GM18502 (cell line): ENCODE results near the gene ZFYVE28.

Source experiments
- ATAC-seq: cut with Tn5 transposase; IDR thresholded peaks from one replicate; pipeline ENCODE4 v1.9.1; 2021; ENCODE audit warnings: mild to moderate bottlenecking; ENCODE audit not compliant: unreplicated experiment, poor library complexity

ZFYVE28 gene

DNA sequence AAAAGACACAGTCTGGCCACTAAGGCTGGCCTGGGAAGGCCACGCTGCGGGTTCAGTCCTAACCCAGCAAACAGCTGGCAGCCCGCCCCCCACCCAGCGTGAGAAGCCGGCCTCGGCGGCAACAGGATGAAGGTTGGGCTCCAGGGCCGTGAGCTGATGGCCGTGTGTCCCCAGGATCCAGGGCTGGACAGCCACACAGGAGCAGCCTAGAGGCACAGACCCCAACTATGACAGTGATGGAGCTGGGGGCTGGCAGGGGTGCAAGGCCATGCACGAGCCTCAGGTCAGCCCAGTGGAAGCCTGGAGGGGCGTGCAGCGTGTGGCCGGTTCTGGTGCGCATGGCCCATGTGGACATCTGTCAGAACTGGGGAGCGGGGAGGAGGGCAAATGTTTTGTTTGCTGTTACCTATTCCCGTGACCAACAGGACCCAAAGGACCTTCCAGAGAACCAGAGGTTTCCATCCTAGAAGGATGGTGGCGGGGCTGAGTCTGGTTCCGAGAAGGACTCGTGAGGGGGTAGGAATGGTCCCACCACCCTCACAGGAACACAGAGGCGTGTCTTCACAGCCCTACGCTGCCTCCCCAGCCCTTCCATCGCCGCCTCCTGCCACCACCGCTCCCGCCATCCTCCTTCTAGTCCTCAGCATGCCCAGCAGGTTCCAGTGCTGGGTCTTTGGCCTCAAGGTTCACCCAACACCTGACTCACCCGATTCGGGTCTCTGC lies 46.5 kb downstream of the ZFYVE28 start:
- no peak for ATAC-seq

DNA sequence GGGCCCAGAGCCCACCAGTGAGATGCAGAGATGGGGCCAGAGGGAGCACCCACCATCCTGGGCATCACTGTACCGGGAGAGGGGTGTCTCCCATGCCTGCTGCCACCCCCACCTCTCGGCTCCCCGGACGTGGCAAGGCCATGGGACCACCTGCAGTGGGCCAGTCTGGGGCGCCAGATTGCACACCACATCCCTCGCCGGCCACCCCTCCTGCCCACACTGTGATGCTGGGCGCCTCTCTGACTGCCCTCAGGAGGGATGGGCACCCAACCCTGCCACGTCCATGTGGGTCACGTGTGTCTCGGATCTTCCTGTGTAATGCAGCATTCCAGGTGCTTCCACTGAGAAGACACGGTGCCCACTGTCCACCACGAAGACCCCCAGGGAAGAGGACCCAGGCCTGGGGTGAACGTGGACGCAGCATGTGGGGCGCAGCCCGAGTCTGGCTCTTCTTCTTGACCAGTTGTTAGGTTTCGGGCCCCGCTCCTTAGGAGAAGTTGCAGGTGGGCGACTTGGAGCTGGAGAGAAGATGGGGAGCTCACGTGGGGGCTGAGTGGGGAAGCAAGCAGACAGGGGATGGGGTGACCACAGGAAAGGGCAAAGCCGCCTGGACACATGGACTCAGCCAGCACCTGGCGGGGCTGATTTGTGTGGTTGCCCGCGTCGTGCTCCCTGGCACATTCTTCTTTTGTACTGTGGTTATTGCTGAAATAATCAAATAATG lies 47.7 kb downstream of the ZFYVE28 start:
- ATAC-seq: no peak

DNA sequence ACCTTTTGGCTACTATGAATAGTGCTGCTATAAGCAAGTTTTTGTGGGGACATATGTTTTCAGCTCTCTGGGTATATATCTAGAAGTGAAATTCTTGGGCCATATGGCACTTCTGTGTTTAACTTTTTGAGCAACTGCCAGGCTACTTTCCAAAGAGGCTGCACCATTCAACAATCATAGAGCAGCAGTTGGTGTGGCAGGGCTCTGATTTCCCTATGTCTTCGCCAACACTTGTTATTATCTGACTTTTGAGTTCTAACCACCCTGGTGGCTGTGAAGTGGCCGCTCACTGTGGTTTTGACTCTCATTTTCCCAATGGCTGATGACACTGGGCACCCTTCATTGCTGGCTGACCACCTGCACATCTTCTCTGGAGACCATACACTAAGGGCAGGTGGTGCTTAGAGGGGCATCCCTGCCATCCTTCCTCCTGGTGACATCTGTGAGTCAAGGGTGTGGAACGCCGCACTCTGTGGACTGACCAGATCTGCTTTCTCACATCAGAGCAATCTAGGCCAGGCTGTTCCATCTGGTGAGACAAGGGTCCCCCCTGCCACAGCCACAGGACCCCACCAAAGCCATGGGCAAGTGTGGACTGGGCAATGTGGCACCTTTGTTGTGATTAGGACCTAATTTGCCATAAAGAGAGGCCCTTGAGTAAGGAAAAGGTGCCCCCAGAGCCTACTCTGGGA lies 49.6 kb downstream of the ZFYVE28 start:
- no peak for ATAC-seq

DNA sequence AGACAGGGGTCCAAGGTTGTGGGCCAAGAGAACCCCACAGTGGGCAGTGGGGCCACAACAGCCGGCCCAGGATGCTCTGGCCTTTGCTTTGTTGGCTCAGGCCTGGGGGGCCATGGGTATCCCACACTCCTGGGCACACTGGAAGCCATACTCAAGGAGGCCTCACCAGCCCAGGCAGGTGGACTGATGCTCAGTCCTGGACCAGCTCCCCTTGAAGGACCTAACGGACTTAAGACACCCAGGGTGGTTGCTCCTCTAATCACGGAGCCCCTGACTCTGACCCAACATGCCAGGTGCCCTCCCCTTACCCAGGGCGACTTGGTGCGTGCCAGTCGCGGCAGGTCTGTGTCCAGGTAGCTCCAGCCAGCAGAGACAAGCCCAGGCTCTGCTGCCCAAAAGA lies 50.8 kb downstream of the ZFYVE28 start:
- no peak for ATAC-seq

DNA sequence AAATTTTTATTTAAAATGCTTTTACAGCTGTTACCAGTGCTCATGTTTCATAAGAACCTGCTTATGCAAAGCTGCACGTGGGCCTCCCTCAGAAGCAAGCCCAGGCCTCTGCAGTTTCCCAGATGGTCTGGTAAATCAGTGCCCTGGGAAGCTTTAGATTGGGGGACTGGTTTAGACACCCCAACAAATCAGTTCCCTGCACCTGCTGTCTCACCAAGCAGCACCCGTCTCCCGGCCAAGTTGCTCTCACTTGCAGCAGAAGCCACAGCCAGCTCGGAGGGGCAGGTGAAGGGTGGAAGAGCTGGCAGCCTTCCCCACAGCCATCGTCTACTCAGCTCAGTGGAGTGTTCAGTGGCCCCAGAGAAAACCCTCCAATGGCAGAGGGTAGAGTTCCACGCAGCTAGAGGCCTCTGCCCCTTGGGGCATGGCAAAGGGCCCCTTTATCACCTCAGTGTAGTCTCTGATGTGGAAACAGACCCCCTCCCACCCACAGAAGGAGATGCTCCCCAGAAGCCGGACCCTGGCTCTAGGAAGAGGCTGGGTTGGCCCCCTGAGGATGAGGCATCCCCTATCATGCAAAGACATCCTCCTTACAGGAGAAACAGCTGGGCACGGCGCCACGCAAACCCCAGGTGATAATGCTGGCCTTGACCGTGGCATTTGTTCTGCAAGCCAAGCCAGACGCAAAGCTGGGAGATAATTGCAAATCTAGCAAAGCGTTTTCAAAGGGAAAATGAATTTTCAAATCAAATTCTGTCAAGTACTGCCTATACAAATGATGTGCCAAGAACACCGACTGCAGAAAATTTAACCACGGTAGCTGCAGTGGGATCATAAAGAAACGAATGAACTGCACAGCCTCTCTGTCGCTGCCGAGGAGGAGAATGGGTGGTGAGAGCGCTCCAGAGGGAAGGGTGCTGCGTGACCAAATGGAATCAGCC lies 51.9 kb downstream of the ZFYVE28 start:
- ATAC-seq: no peak

DNA sequence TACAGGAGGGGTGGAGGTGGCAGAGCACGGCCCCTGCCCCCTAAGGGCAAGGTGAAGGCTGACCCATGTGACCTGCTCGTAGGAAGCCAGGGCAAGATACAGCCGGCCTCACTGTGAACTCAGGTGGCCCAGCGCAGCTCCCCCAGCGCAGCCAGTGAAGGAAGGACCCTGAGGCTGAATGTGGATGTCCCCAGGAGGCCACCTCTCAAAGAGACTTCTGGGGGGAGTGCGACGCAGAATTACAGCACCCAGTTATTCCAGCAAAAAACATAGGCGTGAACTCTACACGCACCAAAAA lies 52.6 kb downstream of the ZFYVE28 start:
- ATAC-seq: no peak

DNA sequence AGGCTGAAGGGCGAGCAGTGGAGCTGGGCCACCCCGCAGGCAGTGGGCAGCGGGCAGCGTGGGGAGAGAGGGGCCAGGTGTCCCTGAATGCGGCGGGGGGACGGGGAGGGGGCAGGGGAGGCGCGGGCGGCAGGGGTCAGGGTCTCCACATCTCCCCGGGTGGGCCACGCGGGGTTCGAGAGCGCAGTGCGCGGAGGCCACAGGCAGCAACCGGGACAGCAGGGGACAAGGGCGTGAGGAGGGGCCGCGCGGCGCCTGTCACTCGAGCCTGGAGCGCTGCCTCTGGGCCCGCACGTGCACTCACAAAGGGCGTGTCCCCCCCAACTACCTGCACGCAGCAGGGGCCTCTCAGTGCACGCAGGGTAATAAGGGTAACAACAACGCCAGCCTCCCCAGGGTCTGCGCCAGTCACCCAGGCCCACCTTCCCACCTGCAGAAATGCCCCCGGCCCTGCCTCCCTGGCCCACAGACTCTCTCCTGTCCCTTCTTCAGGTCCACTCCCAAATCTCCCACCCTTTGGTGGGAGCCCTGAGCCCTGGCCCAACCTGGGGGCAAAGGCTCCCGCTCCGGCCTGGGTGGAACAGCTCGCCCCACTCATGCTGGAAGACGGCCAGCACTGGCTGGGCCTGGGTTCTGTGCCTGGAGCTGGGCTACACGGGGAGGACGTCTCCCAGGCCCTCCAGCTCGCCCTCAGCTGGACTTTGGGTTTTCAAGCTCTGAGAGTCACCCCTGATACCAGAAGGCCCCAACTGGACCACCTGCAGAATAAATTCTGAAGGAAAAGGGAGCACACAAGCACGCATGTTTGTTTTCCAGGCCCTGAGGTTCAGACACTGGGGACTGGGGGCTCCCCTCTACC lies 53.2 kb downstream of the ZFYVE28 start:
- no peak for ATAC-seq

DNA sequence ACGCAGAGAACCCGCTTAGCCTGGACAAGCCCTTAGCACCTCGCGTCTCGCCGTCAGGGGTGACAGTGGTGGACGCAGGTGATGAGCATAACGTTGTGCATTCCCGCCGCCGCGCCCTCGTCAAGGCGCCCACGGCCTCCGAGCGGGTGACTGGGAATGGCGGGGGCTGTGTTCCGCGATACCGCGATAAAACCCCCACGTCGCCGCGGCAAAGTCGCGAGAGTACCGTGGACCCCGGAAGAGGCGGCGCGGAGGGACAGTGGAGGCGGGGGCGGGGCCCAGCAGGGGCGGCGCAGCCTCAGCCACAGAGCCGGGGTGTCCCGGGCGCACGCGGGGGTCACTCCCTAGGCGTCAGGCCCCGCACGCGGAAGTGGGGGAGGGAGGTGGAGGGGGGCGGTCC lies 53.8 kb downstream of the ZFYVE28 start:
- no peak for ATAC-seq

DNA sequence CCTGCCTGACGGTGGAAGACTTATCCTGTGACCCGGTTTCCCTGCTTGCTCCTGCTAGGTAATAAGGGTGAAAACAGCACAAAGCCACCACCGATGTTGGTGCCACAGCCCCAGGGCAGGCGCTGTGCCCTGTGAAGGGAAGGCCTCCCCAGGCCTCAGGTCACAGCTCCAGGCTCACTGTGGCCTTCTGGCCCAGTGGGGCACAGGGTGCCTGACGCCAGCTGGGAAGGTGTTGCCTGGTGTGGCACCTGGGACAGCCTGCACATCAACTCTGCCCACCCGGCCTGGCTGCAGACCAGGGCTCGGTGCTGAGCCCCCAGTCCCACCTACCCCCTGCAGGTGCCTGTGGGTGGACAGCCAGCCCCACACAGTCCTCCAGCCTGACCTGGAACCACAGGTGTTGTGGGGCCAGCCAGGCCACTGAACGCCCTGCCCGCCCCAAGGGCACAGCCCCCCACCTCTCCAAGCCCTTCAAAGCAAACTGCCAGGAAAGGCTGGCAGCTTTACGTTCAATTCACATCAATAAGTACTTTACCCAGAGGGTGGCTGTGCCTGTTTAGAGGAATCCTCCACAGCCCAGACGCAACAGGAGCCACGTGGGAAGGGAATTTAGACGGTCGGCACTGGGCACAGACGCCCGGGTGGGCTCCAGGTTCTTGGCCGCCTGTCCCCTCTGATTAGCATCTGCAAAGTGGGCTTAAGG lies 54.3 kb downstream of the ZFYVE28 start:
- ATAC-seq: no peak

DNA sequence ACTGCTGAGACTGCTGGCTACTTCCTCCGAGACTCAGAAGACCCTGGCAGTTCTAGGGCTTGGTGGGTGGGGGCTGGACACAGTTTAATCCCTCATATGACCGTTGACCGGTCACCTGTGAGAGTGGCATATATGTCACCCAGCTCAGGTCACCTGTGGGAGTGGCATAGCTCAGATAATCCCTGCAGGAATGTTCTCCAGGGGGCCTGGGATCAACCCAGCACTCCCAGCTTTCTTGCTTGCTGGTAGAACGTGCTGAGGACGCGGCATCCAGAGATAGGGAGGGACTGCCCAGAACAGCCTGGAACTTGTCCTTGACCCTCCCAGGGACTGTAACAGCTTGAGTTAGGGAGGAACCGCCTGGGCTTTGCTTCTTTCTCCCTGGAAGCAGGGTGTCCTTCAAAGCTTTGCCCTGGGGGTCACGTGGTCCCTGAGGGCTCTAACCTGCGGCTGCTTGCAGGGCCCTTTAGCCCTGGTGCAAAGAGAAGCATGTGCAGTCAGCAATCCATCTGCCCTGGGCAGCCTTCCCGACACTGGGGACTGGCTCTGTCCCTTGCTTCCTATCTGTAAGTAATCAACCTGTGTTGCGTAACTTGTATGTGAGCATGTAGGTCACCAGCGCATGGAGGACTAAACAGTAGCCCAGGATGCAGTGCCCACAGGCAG lies 55.3 kb downstream of the ZFYVE28 start:
- ATAC-seq: no peak

DNA sequence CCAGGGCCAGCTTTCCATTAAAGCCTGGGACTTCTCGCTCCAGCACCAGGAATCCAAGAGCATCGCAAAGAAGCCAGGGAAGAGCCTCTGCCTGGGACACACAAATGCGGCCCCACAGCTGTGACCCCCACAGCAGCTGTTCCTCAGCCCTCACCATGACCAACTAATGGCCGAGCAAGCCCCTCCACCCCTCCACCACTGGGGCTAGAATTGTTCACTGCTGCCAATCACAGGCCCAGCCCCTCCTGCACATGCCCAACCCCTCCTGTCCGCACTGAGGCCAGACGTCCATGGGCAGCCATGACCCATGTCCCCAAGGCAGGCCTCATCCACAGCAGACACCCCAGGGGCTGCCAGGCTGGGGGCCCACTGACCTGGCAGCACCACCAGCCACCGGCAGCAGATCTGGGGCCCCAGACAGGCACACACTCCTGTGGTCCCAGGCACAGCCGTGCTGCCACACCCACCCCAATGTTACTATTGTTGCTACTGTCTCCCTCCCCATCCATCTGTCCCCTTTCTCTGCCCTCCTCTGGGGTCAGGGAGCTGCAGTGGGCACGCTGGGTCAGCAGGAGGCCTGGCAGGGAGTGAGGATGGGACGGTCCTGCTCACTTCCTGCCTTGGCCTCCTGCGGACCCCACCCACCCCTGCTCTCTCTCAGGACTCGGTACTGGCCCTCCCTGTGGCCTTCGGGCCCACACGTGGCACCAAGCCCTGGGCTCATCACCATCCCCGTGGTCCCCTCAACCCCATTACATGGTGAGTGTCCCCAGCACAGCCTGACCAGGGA lies 56.0 kb downstream of the ZFYVE28 start:
- no peak for ATAC-seq

DNA sequence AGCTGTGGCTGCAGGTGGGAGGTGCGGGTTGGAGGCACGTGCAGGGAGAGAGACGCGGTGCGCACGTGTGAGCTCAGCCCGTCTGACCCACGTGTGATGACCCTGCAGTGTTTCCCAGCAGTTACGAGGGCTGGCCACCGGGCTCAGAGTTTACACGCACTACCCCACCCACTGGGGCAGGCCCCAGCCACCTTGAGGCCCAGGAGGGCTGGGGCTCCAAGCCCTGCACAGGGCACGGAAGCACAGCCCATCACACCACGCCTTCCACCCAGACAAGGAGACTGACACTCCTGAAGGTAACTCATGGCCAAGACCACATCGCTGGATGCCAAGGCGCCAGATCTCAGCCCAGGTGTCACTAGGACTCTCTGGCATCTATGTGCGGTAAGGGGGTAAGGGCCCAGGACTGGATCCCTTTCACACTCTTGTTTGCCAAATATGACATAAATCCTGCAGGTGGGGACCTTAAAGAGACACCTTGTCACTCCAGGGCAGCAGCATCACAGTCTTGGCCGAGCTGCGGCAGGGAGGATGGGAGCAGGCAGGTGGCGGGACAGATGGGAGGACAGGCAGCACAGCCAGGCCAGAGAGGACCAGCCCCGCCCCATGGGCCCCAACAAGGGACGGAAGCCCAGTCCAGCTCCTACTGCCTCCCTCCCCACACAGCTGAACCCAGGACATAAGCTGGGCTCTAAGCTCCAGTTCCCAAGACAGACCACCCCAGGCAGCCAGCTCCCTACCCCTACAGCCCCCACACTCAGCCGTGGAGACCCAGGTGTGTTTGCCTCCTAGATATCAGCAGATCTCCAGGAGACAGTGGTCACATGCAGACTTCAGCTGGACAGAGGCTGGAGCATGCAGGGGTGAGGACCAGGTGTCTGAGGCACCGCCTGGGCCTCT lies 56.8 kb downstream of the ZFYVE28 start:
- ATAC-seq: no peak

DNA sequence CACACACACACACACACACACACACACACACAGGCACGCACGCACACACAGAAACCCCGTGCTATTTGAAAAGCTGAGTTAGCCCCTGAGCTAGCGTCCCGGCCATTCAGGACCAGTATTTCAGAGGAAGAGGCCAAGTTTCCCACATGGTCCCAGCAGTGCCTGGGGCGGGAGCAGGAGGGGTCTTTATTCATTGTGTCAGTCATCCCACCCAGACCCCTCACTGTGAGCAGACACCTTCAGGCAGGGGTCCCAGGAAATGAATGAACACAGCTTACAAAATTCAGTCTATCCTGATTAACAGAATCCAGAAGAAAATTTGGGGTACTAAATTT lies 58.1 kb downstream of the ZFYVE28 start:
- no peak for ATAC-seq

DNA sequence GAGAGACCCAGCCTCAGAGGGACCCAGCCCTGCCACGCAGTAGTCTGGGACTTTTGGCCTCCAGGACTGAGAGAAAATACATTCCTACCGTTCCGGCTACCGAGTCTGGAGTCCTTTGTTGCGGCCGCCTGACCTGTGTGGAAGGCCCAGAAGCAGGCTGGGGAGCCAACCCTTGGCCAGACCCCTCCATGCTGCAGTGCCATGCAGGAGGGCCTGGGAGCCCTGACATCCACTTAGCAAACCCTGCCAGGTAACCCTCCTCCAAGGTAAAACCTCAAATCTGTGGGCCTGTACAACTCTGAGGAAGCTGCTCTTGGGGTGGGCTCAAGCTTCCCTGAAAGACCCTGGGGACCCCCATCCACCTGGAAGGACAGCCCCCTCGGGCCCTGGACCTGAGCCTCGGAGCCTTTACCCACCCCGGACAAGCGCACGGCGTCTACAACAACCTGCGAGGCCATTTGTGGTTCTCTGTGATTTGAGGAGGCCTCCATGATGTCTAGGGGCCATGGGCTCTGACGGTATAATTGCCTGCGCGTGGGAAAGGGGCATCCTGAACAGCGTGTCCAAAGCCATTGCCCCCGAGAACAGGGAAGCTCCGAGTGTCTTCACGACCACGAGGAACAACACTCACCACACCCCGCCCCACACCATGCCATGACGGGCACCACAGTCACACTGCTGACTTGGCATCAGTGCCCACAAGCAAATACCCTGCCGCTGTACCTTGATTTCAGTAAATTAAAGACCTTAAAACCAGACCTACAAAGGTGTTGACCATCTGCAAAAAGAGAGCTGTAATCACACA lies 58.7 kb downstream of the ZFYVE28 start:
- no peak for ATAC-seq

DNA sequence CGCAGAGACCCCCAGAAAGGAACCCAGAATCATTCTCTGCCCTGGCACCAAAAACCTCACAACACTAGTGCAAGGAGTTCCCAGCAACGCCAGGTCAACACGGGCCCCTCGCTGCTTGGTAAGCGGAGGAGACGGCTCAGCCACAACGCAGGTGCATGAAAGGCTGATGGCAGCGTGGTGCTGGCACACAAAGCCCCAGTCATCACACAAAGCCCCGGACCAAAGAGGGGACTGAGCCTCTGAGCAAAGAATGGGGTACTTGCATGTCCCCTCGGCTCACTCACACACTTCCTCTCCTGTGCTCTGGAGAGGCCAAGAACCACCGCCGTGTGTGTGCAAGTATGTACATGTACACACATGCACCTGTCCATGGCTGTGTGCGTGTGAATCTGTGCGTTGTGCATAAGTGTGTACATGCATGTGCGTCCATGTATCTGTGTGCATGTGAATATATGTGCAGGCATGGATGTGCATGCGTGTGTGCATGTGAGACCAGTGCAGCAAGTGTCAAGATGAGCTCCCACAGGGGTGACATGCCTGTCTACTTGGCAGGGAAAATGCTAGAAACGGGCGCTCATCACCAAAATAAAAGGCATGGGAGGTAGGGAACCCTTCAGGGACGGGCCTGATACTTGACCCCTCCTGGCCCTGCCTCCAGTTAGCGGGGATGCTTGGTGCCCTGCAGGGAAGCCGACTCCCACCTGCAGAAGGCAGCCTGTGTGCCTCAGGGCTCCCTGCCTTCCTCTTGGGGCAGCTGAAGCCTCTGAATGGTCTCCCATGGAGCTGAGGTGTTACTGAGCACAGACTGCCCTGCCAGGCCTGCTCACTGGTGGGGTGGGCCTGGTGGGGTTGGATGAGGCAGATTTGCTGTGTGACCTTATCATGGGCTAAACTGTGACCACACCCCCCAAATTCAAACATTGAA lies 60.4 kb downstream of the ZFYVE28 start:
- ATAC-seq: no peak
